ENCODE data around the gene MEIS3.

MEIS3 gene

DNA sequence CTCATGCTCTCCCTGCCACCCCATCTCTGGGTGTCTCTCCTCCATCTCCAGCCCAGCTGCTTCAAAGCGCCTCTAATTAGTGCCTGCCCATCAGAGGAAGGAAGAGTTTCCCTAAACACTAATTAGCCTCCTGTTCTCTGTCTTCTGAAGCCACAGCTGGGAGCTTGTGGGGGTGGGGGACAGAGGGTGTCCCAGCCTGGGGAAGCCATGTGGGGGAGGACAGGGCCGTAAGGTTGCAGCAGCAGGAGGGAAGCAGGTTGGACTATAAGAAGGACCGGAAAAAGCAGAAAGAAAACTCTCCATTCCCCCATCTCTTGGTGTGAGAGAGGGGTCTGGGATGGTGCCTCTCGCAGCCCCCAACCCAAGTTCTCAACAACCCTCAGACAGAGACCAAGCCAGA is 26.2 kb upstream of the MEIS3 start:
- TF ChIP-seq, protein P1, sequence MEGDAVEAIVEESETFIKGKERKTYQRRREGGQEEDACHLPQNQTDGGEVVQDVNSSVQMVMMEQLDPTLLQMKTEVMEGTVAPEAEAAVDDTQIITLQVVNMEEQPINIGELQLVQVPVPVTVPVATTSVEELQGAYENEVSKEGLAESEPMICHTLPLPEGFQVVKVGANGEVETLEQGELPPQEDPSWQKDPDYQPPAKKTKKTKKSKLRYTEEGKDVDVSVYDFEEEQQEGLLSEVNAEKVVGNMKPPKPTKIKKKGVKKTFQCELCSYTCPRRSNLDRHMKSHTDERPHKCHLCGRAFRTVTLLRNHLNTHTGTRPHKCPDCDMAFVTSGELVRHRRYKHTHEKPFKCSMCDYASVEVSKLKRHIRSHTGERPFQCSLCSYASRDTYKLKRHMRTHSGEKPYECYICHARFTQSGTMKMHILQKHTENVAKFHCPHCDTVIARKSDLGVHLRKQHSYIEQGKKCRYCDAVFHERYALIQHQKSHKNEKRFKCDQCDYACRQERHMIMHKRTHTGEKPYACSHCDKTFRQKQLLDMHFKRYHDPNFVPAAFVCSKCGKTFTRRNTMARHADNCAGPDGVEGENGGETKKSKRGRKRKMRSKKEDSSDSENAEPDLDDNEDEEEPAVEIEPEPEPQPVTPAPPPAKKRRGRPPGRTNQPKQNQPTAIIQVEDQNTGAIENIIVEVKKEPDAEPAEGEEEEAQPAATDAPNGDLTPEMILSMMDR (IDR thresholded peaks at IDR 0.05; ENCODE audit: low read depth, low read length) = no peak
- DNase-seq (ENCODE audit: extremely low read depth, low read depth) = no peak

DNA sequence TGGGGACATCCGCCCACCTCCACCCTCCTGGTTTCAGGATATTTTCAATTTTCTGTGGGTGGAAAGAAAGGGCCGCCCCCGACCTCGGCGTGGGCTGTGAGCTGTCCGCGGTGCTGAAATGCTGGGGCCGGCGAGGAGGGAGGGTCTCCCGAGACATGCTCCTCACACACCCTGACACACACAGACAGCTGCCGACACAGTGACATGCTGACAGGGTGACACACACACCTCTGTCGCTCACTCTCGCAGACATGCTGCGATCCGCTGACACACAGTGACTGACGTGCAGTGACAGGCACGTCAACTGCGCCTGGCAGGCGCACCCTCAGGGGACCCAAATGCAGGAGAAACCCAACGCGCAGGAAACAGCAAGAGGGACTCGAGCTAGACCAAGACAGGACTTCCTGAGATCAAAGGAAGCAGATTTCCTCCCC is 25.1 kb upstream of the MEIS3 start:
- no peak for DNase-seq (ENCODE audit: extremely low read depth, low read depth)

DNA sequence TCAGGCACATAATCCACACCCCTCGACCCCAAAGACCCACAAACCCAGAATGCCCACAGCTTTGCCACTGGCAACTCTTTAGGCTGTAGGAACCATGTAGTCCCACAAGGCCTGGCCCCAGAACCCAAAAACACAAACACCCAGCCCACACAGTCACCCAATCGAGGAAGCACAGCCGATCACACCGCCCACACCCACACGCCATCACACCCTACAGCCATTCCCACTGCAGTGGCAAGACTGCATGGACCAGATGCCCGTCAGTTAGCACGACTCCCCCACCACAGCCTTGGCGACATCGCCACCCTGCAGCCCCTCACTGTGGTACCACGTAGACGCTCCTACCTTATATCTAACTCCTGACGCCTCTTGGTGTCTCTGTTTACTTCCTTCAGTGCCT is 24.0 kb upstream of the MEIS3 start:
- TF ChIP-seq, protein P1 (IDR thresholded peaks at IDR 0.05; ENCODE audit: low read depth, low read length) = no peak
- no peak for DNase-seq (ENCODE audit: extremely low read depth, low read depth)

More for the DNA sequence above, 25.1 kb upstream of the MEIS3 start:
- TF ChIP-seq, protein P1 (IDR thresholded peaks at IDR 0.05; ENCODE audit: low read depth, low read length) = no peak

DNA sequence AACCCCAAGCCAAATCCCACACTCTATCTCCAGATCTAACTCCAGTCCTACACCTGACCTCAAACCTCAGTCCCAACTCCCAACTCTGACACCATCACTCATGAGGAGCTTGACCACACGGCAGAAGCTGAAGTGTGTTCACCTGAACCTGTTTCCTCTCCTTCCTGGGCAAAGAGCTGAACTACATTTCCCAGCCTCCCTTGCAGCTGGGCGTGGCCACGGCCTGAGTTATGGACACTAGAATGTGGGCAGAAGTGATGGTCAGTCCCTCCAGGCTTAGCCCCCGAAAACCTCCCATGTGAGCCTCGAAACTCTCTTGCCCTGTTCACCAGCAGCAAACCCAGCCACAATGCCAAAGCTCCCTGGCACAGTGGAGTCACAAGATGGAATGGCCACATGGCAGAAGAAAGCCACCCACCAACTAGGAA is 19.5 kb upstream of the MEIS3 start:
- no peak for DNase-seq (ENCODE audit: extremely low read depth, low read depth)
- TF ChIP-seq, protein P1 (IDR thresholded peaks at IDR 0.05; ENCODE audit: low read depth, low read length) = no peak

DNA sequence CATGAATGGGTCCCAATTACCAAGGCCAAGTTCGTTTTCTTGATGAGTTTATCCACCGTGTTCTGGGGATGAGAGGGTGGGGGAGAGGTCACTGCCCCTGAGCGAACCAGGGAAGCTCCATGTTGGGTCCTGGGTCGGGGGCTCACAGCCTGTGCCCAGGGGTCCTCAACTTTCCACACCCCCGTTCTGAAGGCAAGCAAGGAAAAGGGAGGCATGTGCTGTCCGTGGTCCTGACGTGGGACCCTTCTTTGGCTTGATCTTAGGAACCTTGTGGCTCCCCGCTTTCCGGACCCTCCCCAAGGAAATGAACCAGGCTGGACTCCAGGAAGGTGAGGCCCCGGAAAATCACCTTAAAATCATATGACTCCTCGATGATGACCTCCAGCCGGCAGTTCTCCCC is 18.2 kb upstream of the MEIS3 start:
- TF ChIP-seq, protein P1 (IDR thresholded peaks at IDR 0.05; ENCODE audit: low read depth, low read length) = no peak
- no peak for DNase-seq (ENCODE audit: extremely low read depth, low read depth)

DNA sequence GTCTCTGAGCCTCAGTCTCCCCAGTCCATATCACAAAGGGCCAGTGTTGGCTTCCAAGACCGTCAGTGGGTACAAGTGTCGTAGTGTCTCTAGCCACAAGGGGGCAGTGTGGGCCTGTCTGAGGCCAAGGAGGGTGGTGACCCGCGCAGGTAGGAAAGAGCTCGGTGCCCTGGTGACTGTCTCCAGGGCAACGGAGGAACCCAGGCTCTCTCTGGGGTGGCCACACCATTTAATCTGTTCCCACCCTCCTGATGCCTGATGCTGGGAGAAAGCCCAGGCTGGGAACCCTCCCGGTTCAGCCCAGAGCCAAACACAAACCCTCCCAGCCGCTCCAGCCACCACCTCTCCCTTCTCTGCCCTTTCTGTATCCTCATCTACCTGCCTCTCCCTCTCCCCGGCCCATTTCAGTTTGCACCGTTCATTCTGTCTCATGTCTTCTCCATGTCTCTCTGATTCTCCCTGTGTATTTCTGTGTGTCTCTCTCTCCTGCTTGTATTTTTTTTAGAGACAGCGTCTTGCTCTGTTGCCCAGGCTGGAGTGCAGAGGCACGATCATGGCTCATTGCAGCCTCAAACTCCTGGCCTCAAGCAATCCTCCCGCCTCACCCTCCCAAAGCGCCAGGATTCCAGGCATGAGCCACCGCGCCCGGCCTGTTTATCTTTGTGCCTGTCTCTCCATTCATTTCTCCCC is 17.5 kb upstream of the MEIS3 start:
- TF ChIP-seq, protein P1 (IDR thresholded peaks at IDR 0.05; ENCODE audit: low read depth, low read length) = peak; percentile 83
- DNase-seq (ENCODE audit: extremely low read depth, low read depth) = no peak

DNA sequence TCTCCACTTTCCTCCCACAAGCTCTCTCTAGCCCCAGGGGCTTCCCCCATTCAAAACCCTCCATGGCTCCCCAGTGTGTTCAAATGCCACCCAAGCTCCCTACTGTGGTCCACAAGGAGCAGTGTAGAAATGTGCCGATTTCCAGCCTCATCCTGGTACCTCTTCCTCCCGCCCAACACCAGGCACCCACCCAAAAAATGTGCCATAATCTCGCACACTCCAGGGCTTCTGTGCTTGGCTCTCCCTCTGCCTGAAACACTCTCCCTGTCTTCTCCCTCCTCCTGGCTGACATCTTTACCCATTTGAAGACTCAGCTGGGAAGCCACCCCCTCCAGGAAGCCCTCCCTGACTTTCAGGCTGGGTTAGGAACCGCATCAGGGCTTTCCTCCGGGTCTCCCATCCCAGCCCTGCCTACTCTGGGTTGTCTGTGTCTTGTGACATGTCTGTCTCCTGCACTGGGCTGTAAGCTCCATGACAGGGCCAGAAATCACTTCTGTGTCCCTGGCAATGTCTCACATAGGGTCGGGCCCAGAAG is 16.6 kb upstream of the MEIS3 start:
- TF ChIP-seq, protein P1 (IDR thresholded peaks at IDR 0.05; ENCODE audit: low read depth, low read length) = no peak

More for the DNA sequence above, 16.6 kb upstream of the MEIS3 start:
- no peak for DNase-seq (ENCODE audit: extremely low read depth, low read depth)

Data from AG09319 (cell line).